SK-N-SH (cell line): Measurements from ENCODE around the gene CD209.

Source experiments
- CHD2 ChIP-seq: fragments of 150-350 bp; IDR thresholded peaks from 2 replicates; pipeline ENCODE4 v1.6.1; 2018; ENCODE audit warnings: low read length; ENCODE audit not compliant: partially characterized antibody
- CTCF ChIP-seq: fragments of 200-600 bp; sonication (generic); IDR thresholded peaks from 2 replicates; pipeline ENCODE4 v1.6.1; 2017; ENCODE audit warnings: antibody characterized with exemption, mild to moderate bottlenecking, moderate library complexity
- EP300 ChIP-seq, 2 experiments: IDR thresholded peaks; 2 replicates each; pipeline versions ENCODE4 v1.4.0 to v1.6.1; 2012; ENCODE audit warnings: borderline replicate concordance in 1 of 2, low read depth in 1 of 2, low read length in 1 of 2
- REST ChIP-seq: IDR thresholded peaks from 2 replicates; pipeline ENCODE4 v1.6.1; 2012; ENCODE audit warnings: mild to moderate bottlenecking, low read depth, low read length, moderate library complexity
- RFX5 ChIP-seq: IDR thresholded peaks from 2 replicates; pipeline ENCODE4 v1.6.1; 2012; ENCODE audit warnings: mild to moderate bottlenecking, improper control_type of control experiment, low read length
- TAF1 ChIP-seq: IDR thresholded peaks from 2 replicates; pipeline ENCODE4 v1.6.1; 2012; ENCODE audit warnings: low read depth, mild to moderate bottlenecking, low read length, moderate library complexity, borderline replicate concordance

- no peak for TF ChIP-seq CTCF
- no peak for TF ChIP-seq REST
- no peak for TF ChIP-seq TAF1
- TF ChIP-seq CHD2: no peak
- no peak for TF ChIP-seq RFX5
- TF ChIP-seq EP300 (IDR thresholded peaks at IDR 0.05; ENCODE audit: borderline replicate concordance in 1 of 2, low read depth in 1 of 2, low read length in 1 of 2): no peak
These were observed 44.0 kb downstream of the CD209 start for GRCh38 chr19:7703332-7703731.
